ENCODE measurements around the gene RALY. TPM values are rescaled to one million over a fixed set of nuclear protein-coding genes. Genes with fewer than 3 reads are reported as not detected.
"Not testable (repeated sequence)": the region's sequence is repeated elsewhere in the genome, so short reads cannot be mapped to it uniquely, and the experiment has no call there.

The RALY gene
- total RNA-seq, 1 experiment from 2014 or later = 275 TPM

DNA sequence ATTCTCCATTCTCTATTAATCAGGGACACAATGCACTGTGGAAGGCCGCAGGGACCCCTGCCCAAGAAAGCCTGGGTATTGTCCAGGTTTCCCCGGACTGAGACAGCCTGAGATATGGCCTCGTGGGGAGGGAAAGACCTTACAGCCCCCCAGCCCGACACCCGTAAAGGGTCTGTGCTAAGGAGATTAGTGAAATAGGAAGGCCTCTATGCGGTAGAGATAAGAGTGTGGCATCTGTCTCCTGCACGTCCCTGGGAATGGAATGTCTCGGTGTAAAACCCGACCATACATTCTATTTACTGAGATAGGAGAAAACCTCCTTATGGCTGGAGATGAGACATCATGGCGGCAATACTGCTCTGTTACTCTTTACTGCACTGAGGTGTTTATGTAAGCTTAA, 134.1 kb downstream of the RALY start:
- CTCF ChIA-PET = no interaction called here
- H3K4me1 Mint-ChIP-seq (ENCODE audit: low read depth, unreplicated experiment) = peaks cover 25% of the 10 kb centered on the region
- no peak overlapping the region for H3K27ac Mint-ChIP-seq (ENCODE audit: unreplicated experiment)
- no TSS peak for BruUV-seq (replicated peaks)
- H3K36me3 Mint-ChIP-seq (ENCODE audit: insufficient read depth, unreplicated experiment) = no peaks in the 10 kb centered on the region
- H3K9me3 Mint-ChIP-seq (ENCODE audit: low read depth, unreplicated experiment) = no peaks in the 10 kb centered on the region
- DNase-seq = no peak
- intact Hi-C loops (cut with micrococcal nuclease; ENCODE audit: unreplicated experiment) = loop anchor here (5.0 kb wide), 2 partner anchors 40 to 265 kb away; no protein-coding TSS in a partner anchor
- H3K4me3 Mint-ChIP-seq (ENCODE audit: low read depth, unreplicated experiment) = no peak overlapping the region
- TF ChIP-seq, protein P1, sequence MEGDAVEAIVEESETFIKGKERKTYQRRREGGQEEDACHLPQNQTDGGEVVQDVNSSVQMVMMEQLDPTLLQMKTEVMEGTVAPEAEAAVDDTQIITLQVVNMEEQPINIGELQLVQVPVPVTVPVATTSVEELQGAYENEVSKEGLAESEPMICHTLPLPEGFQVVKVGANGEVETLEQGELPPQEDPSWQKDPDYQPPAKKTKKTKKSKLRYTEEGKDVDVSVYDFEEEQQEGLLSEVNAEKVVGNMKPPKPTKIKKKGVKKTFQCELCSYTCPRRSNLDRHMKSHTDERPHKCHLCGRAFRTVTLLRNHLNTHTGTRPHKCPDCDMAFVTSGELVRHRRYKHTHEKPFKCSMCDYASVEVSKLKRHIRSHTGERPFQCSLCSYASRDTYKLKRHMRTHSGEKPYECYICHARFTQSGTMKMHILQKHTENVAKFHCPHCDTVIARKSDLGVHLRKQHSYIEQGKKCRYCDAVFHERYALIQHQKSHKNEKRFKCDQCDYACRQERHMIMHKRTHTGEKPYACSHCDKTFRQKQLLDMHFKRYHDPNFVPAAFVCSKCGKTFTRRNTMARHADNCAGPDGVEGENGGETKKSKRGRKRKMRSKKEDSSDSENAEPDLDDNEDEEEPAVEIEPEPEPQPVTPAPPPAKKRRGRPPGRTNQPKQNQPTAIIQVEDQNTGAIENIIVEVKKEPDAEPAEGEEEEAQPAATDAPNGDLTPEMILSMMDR (IDR thresholded peaks at IDR 0.05; ENCODE audit: unreplicated experiment) = no peak
- H3K27me3 Mint-ChIP-seq (ENCODE audit: unreplicated experiment) = peaks cover 17% of the 10 kb centered on the region

DNA sequence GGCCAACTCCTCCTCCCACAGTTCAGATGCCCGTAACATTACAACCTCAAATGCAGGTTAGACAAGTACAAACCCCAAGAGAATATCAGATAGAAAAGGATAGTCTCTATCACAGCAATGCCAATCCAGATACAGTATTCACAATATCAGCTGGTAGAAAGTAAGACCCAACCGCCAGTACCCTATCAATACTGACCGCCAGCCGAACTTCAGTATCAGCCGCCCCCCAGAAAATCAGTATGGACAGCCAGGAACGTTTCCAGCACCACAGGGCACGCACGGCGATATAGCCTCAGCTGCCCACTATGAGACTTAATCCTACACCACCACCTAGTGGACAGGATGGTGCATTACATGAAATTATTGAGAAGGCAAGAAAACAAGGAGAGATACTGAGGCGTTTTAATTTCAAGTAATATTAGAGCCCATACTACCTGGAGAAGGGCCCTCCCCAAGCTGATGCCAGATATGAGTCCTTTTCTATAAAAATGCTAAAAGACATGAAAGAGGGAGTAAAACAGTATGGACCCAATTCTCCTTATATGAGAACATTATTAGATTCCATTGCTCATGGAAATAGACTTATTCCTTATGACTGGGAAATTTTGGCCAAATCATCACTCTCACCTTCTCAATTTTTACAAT, 135.9 kb downstream of the RALY start:
- DNase-seq = peak; percentile 84
- TF ChIP-seq, protein P1 (IDR thresholded peaks at IDR 0.05; ENCODE audit: unreplicated experiment) = peak; percentile 95
- Mint-ChIP-seq H3K27me3 (ENCODE audit: unreplicated experiment) (peaks cover 17% of the 10 kb centered on the region), H3K27ac (ENCODE audit: unreplicated experiment) (peak overlapping the region; percentile 6), H3K36me3 (ENCODE audit: insufficient read depth, unreplicated experiment) (no peaks in the 10 kb centered on the region), H3K4me1 (ENCODE audit: low read depth, unreplicated experiment) (peaks cover 18% of the 10 kb centered on the region), H3K9me3 (ENCODE audit: low read depth, unreplicated experiment) (no peaks in the 10 kb centered on the region), H3K4me3 (ENCODE audit: low read depth, unreplicated experiment) (peak overlapping the region; percentile 15)
- CTCF ChIA-PET = interaction anchor here (1.0 to 1.2 kb wide), 2 partner anchors 18 to 60 kb away, joined by 4 to 6 read pairs; partner anchors contain the start of gene EIF2S2
- intact Hi-C loops (cut with micrococcal nuclease; ENCODE audit: unreplicated experiment) = loop anchor here (1.0 to 5.0 kb wide), 3 partner anchors 17 to 267 kb away; partner anchors contain the start of gene EIF2S2
- BruUV-seq (replicated peaks) = no TSS peak

DNA sequence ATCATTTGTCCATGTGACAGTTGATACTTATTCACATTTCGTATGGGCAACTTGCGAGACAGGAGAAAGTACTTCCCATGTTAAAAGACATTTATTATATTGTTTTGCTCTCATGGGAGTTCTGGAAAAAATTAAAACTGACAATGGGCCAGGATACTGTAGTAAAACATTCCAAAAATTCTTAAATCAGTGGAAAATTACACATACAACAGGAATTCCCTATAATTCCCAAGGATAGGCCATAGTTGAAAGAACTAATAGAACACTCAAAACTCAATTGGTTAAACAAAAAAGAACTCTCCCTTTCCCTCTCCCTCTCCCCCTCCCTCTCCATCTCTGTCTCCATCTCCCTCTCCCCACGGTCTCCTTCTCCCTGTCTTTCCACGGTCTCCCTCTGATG, 137.8 kb downstream of the RALY start:
- H3K9me3 Mint-ChIP-seq (ENCODE audit: low read depth, unreplicated experiment) = peaks cover 2% of the 10 kb centered on the region
- peaks cover 17% of the 10 kb centered on the region for H3K27me3 Mint-ChIP-seq (ENCODE audit: unreplicated experiment)
- peaks cover 22% of the 10 kb centered on the region for H3K4me1 Mint-ChIP-seq (ENCODE audit: low read depth, unreplicated experiment)
- intact Hi-C loops (cut with micrococcal nuclease; ENCODE audit: unreplicated experiment) = no loop called here
- no peaks in the 10 kb centered on the region for H3K36me3 Mint-ChIP-seq (ENCODE audit: insufficient read depth, unreplicated experiment)
- BruUV-seq (replicated peaks) = no TSS peak
- no peak overlapping the region for H3K4me3 Mint-ChIP-seq (ENCODE audit: low read depth, unreplicated experiment)
- CTCF ChIA-PET = no interaction called here
- no peak for DNase-seq
- no peak overlapping the region for H3K27ac Mint-ChIP-seq (ENCODE audit: unreplicated experiment)
- TF ChIP-seq, protein P1 (IDR thresholded peaks at IDR 0.05; ENCODE audit: unreplicated experiment) = no peak

DNA sequence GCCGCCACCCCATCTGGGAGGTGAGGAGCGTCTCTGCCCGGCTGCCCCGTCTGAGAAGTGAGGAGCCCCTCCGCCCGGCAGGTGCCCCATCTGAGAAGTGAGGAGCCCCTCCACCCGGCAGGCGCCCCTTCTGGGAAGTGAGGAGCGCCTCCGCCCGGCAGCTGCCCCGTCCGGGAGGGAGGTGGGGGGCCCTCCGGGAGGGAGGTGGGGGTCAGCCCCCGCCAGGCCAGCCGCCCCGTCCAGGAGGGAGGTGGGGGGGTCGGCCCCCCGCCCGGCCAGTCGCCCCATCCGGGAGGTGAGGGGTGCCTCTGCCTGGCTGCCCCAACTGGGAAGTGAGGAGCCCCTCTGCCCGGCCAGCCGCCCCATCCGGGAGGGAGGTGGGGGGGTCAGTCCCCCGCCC, 138.8 kb downstream of the RALY start:
- DNase-seq; H3K9me3 Mint-ChIP-seq (ENCODE audit: low read depth, unreplicated experiment); H3K36me3 Mint-ChIP-seq (ENCODE audit: insufficient read depth, unreplicated experiment); H3K4me3 Mint-ChIP-seq (ENCODE audit: low read depth, unreplicated experiment); H3K27ac Mint-ChIP-seq (ENCODE audit: unreplicated experiment); BruUV-seq (replicated peaks); intact Hi-C loops (cut with micrococcal nuclease; ENCODE audit: unreplicated experiment): not testable (repeated sequence)
- peaks cover 17% of the 10 kb centered on the region for H3K27me3 Mint-ChIP-seq (ENCODE audit: unreplicated experiment)
- CTCF ChIA-PET = interaction anchor here (0.6 kb wide), 1 partner anchor 79 kb away, joined by 9 read pairs; no protein-coding TSS in a partner anchor
- H3K4me1 Mint-ChIP-seq (ENCODE audit: low read depth, unreplicated experiment) = peaks cover 22% of the 10 kb centered on the region

DNA sequence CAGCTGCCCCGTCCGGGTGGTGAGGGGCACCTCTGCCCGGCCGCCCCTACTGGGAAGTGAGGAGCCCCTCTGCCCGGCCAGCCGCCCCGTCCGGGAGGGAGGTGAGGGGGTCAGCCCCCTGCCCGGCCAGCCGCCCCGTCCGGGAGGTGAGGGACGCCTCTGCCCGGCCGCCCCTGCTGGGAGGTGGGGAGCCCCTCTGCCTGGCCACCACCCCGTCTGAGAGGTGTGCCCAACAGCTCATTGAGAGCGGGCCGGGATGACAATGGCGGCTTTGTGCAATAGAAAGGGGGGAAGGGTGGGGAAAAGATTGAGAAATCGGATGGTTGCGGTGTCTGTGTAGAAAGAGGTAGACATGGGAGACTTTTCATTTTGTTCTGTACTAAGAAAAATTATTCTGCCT, 139.2 kb downstream of the RALY start:
- H3K4me3 Mint-ChIP-seq (ENCODE audit: low read depth, unreplicated experiment); H3K9me3 Mint-ChIP-seq (ENCODE audit: low read depth, unreplicated experiment); intact Hi-C loops (cut with micrococcal nuclease; ENCODE audit: unreplicated experiment); H3K36me3 Mint-ChIP-seq (ENCODE audit: insufficient read depth, unreplicated experiment); BruUV-seq (replicated peaks); H3K27ac Mint-ChIP-seq (ENCODE audit: unreplicated experiment): not testable (repeated sequence)
- Mint-ChIP-seq H3K27me3 (ENCODE audit: unreplicated experiment) (peaks cover 14% of the 10 kb centered on the region), H3K4me1 (ENCODE audit: low read depth, unreplicated experiment) (peaks cover 22% of the 10 kb centered on the region)
- peak; percentile 55 for DNase-seq
- CTCF ChIA-PET = interaction anchor here (0.6 kb wide), 1 partner anchor 79 kb away, joined by 9 read pairs; no protein-coding TSS in a partner anchor

DNA sequence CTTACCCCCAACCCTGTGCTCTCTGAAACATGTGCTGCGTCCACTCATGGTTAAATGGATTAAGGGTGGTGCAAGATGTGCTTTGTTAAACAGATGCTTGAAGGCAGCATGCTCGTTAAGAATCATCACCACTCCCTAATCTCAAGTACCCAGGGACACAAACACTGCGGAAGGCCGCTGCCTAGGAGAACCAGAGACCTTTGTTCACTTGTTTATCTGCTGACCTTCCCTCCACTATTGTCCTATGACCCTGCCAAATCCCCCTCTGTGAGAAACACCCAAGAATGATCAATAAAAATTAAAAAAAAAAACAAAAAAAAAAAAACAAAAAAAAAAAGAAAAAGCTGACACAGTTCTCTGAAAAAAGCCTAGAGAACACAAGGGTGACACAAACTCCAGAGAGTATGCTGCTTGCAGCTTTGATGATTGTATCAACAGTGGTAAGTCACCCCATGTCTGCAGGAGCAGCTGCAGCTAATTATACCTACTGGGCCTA, 139.7 kb downstream of the RALY start:
- H3K27me3 Mint-ChIP-seq (ENCODE audit: unreplicated experiment); H3K27ac Mint-ChIP-seq (ENCODE audit: unreplicated experiment); H3K9me3 Mint-ChIP-seq (ENCODE audit: low read depth, unreplicated experiment); H3K4me3 Mint-ChIP-seq (ENCODE audit: low read depth, unreplicated experiment); H3K36me3 Mint-ChIP-seq (ENCODE audit: insufficient read depth, unreplicated experiment); intact Hi-C loops (cut with micrococcal nuclease; ENCODE audit: unreplicated experiment); DNase-seq; BruUV-seq (replicated peaks): not testable (repeated sequence)
- CTCF ChIA-PET = interaction anchor here (0.6 kb wide), 5 partner anchors 10 to 110 kb away, joined by 3 to 4 read pairs (median 3); no protein-coding TSS in a partner anchor
- H3K4me1 Mint-ChIP-seq (ENCODE audit: low read depth, unreplicated experiment) = peaks cover 22% of the 10 kb centered on the region

All from Calu3 (cell line).